Measurements from ENCODE around the gene SPANXN2.
"Not testable (repeated sequence)": the region's sequence is repeated elsewhere in the genome, so short reads cannot be mapped to it uniquely, and the experiment has no call there.

SPANXN2 gene

GRCh38 chrX:143720652-143721051 lies at the start of gene SPANXN2:
TSS of gene SPANXN2 (minus strand) at chrX:143720752. CDS start at chrX:143720668, 84 bp downstream.
- in situ Hi-C loops (cut with HindIII; ENCODE audit: low sequenced_read_pairs), result not testable (repeated sequence)

GRCh38 chrX:143768976-143769375 lies 48.4 kb upstream of the SPANXN2 start:
- in situ Hi-C loops (cut with HindIII; ENCODE audit: low sequenced_read_pairs), result no loop called here

GRCh38 chrX:143767789-143768188 lies 47.2 kb upstream of the SPANXN2 start:
- in situ Hi-C loops (cut with HindIII; ENCODE audit: low sequenced_read_pairs), result not testable (repeated sequence)

- in situ Hi-C loops (cut with HindIII; ENCODE audit: low sequenced_read_pairs), result no loop called here
These were observed 37.3 kb upstream of the SPANXN2 start for GRCh38 chrX:143757887-143758286.

- in situ Hi-C loops (cut with HindIII; ENCODE audit: low sequenced_read_pairs), result no loop called here
These were observed 36.8 kb upstream of the SPANXN2 start for GRCh38 chrX:143757375-143757774.

- in situ Hi-C loops (cut with HindIII; ENCODE audit: low sequenced_read_pairs), result no loop called here
These were observed 33.6 kb upstream of the SPANXN2 start for GRCh38 chrX:143754183-143754582.

- in situ Hi-C loops (cut with HindIII; ENCODE audit: low sequenced_read_pairs), result no loop called here
These were observed 13.3 kb upstream of the SPANXN2 start for GRCh38 chrX:143733866-143734265.

GRCh38 chrX:143726296-143726695 lies 5.7 kb upstream of the SPANXN2 start:
- in situ Hi-C loops (cut with HindIII; ENCODE audit: low sequenced_read_pairs), result no loop called here

GRCh38 chrX:143701460-143701859 lies 19.1 kb downstream of the SPANXN2 start:
- in situ Hi-C loops (cut with HindIII; ENCODE audit: low sequenced_read_pairs), result no loop called here

- in situ Hi-C loops (cut with HindIII; ENCODE audit: low sequenced_read_pairs), result no loop called here
These were observed 25.7 kb downstream of the SPANXN2 start for GRCh38 chrX:143694885-143695284.

GRCh38 chrX:143683486-143683885 lies 37.1 kb downstream of the SPANXN2 start:
- in situ Hi-C loops (cut with HindIII; ENCODE audit: low sequenced_read_pairs), result no loop called here

- in situ Hi-C loops (cut with HindIII; ENCODE audit: low sequenced_read_pairs), result no loop called here
These were observed 45.6 kb downstream of the SPANXN2 start for GRCh38 chrX:143674926-143675325.

- in situ Hi-C loops (cut with HindIII; ENCODE audit: low sequenced_read_pairs), result no loop called here
These were observed 51.2 kb downstream of the SPANXN2 start for GRCh38 chrX:143669395-143669794.

- in situ Hi-C loops (cut with HindIII; ENCODE audit: low sequenced_read_pairs), result no loop called here
These were observed 56.2 kb downstream of the SPANXN2 start for GRCh38 chrX:143664302-143664701.

- in situ Hi-C loops (cut with HindIII; ENCODE audit: low sequenced_read_pairs), result no loop called here
These were observed 56.8 kb downstream of the SPANXN2 start for GRCh38 chrX:143663755-143664154.

Measured in endothelial cell of hepatic sinusoid (primary cell).